SH-SY5Y (cell line): ENCODE results near the gene CCNG1.

Experiments
- GATA2 ChIP-seq: IDR thresholded peaks from 2 replicates; pipeline ENCODE4 v1.6.1; 2011; ENCODE audit warnings: mild to moderate bottlenecking, low read depth, low read length
- GATA3 ChIP-seq: IDR thresholded peaks from 2 replicates; pipeline ENCODE4 v1.6.1; 2011; ENCODE audit warnings: low read depth, mild to moderate bottlenecking, low read length, moderate library complexity

DNA sequence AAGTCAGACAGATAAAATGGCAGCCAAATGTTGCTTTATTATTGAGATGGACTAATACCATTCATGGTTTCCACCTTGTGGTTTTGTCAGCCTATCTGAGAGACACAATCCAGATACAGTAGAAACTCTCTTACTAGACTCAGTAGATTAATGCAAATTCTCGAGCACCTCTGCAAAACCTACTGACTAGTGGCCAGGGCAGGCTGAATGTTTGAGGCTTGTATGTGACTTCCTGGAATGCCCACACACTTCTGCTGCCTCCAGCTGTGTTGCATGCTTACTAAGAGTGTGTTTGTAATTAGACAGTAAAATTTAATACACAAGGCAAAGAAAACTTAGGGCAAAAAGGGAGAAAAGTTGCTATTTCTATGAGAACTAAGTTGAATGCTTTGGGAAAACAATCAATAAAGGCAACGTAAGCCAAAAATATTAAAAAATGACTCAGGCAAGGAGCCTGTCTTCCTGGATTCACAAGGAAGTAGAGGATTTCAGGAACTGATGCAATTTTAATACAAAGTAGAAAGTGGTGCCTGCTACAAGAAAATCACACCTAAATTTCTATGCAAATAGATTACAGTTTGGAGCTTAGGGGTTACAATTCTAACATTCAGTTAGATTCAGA is 30.2 kb upstream of the CCNG1 start:
- TF ChIP-seq GATA3 (no peak), GATA2 (no peak)
